ENCODE results near the gene METTL4.

DNA sequence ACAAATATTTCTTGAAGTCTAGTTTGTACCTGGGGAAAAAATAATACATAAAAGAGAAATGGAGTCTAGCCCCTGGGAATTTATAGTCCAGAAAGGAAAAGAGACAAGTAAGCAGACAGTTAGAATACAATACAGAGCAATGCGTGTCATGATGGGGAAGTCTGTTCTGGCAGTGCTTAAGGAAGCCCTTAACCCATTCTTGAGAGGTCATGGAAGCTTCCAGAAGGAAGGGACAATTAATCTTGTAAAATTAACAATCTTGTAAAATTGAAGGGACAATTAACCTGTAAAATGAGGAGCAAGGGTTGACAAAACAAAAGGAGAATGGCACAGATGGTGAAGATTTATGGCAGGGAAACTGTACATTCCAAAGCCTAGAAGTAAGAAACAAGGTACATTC lies 66.7 kb downstream of the METTL4 start:
- TF ChIP-seq POLR2A (IDR thresholded peaks at IDR 0.05) (no peak), EP300 (IDR thresholded peaks at IDR 0.05; ENCODE audit: low read depth) (no peak), POLR2AphosphoS5 (IDR thresholded peaks at IDR 0.05) (no peak), CTCF (IDR thresholded peaks at IDR 0.05) (no peak)

Measured in transverse colon (tissue), 4 donors.